GM12891 (cell line): ENCODE measurements around the gene ATXN1.

ENCODE experiments used
- DNase-seq: peaks from one replicate; pipeline ENCODE4 v3.0.0; 2011; ENCODE audit warnings: low spot score; ENCODE audit not compliant: insufficient read length
- FAIRE-seq: peaks from 2 replicates; lab custom pipeline; 2011; peaks lifted over from hg19 to GRCh38; lab: Jason Lieb, UNC
- PAX5 ChIP-seq: IDR thresholded peaks from 2 replicates; pipeline ENCODE4 v1.6.1; 2011; ENCODE audit warnings: low read length, moderate library complexity, mild to moderate bottlenecking; ENCODE audit not compliant: insufficient read depth, severe bottlenecking
- POLR2A ChIP-seq: IDR thresholded peaks from 2 replicates; pipeline ENCODE4 v1.6.1; 2011; ENCODE audit warnings: low read depth, low read length, control low read depth
- POLR2AphosphoS5 ChIP-seq: IDR thresholded peaks from 2 replicates; pipeline ENCODE4 v1.6.1; 2011; ENCODE audit warnings: low read depth, low read length, control low read depth
- POU2F2 ChIP-seq: IDR thresholded peaks from 2 replicates; pipeline ENCODE4 v1.6.1; 2011; ENCODE audit warnings: low read depth, mild to moderate bottlenecking, control low read depth, low read length, moderate library complexity
- SPI1 ChIP-seq: IDR thresholded peaks from 2 replicates; pipeline ENCODE4 v1.6.1; 2011; ENCODE audit warnings: low read depth, low read length, control low read depth
- TAF1 ChIP-seq: IDR thresholded peaks from 2 replicates; pipeline ENCODE4 v1.6.1; 2011; ENCODE audit warnings: low read depth, low read length, control low read depth

Gene ATXN1

DNA sequence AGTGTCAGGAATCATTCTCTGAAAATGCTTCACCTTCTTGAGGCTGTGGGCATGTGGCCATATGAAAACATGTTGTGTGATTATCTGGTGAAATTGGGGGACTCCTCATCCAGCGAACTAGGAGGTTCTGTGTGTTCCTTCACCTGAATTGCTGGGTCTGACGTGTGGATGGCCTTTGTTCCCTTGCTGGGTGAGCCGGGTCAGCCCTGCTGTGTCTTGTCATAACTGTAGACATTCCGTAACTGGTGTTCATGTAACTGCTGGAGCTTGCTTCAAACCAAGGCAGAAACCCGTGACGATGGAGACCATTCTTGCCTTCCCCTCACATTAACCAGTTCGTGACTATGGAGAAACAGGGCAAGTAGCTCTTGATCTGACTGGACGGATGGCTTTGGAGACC, 399.4 kb downstream of the ATXN1 start:
- FAIRE-seq (no peak), DNase-seq (no peak)
- no peak for TF ChIP-seq POU2F2
- no peak for TF ChIP-seq TAF1
- TF ChIP-seq POLR2A = no peak
- no peak for TF ChIP-seq PAX5
- no peak for TF ChIP-seq SPI1
- no peak for TF ChIP-seq POLR2AphosphoS5

GRCh38 chr6:16361121-16361520, 400.1 kb downstream of the ATXN1 start:
- DNase-seq = no peak
- TF ChIP-seq PAX5 (no peak), POLR2A (no peak), POLR2AphosphoS5 (no peak), POU2F2 (no peak), TAF1 (no peak), SPI1 (no peak)
- no peak for FAIRE-seq

- TF ChIP-seq POLR2AphosphoS5 = no peak
- no peak for TF ChIP-seq POLR2A
- TF ChIP-seq TAF1 = no peak
- no peak for TF ChIP-seq POU2F2
- no peak for TF ChIP-seq SPI1
- TF ChIP-seq PAX5 = no peak
- DNase-seq (no peak), FAIRE-seq (no peak)
Observed at GRCh38 chr6:16360365-16360764, 400.9 kb downstream of the ATXN1 start.

DNA sequence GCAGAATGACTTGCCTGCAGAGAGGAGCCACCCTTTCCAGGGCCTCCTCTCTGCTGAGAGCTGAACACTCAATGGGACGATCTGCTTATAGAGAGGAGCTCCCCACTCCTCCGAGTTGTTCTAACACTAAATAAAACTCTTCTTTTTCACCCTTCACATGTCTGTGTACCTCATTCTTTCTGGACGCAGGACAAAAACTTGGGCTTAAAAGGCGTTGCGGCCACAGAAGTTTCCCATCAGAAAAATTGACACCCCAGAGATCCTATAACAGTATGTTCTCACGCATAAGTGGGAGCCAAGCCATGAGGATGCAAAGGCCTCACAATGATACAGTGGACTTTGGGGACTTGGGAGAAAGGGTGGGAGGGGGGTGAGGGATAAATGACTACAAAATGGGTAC, 401.7 kb downstream of the ATXN1 start:
- no peak for FAIRE-seq
- TF ChIP-seq POU2F2 = no peak
- TF ChIP-seq PAX5 = no peak
- no peak for TF ChIP-seq POLR2A
- no peak for TF ChIP-seq TAF1
- DNase-seq = no peak

DNA sequence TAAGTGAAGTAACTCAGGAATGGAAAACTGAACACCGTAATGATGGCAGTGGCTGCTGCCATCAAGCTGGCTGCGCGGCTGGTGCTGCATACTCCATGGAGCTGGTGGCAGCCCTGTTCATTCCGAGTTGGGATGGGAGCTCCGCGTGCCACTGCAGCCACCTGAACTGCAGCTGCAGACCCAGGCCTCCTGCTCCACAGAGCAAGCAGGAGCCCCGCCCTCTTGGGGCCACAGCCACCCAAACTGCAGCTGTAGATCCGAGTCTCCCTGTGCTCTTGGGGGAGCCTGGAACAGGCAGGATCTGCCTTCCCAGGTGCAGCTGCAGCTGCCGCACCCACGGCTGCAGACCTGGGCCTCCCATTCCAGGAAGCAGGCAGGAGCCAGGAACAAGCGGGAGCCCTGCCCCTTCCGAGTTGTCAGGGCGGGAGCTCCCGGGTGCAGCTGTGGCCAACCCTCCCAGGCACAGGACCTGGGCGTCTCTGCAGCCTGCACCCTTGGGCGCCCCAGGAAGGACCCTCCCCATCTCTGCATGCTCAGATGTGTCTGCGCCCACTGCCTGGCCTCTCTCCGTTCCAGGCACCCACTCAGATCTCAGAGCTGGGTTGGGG, 402.6 kb downstream of the ATXN1 start:
- TF ChIP-seq TAF1 (no peak), SPI1 (no peak), POU2F2 (no peak), POLR2AphosphoS5 (no peak), PAX5 (no peak), POLR2A (no peak)
- no peak for FAIRE-seq
- DNase-seq = no peak

- TF ChIP-seq POLR2AphosphoS5 (no peak), POLR2A (no peak), SPI1 (no peak), TAF1 (no peak)
- FAIRE-seq (no peak), DNase-seq (no peak)
Observed at GRCh38 chr6:16355699-16356446, 405.4 kb downstream of the ATXN1 start.

- TF ChIP-seq POLR2A = no peak
- TF ChIP-seq POLR2AphosphoS5 = no peak
- no peak for TF ChIP-seq POU2F2
- TF ChIP-seq TAF1 = no peak
- TF ChIP-seq PAX5 = no peak
- no peak for TF ChIP-seq SPI1
- DNase-seq = no peak
- no peak for FAIRE-seq
Observed at GRCh38 chr6:16355238-16355637, 406.0 kb downstream of the ATXN1 start.

- DNase-seq = no peak
- FAIRE-seq = no peak
- TF ChIP-seq POLR2AphosphoS5 (no peak), PAX5 (no peak), POLR2A (no peak), TAF1 (no peak), SPI1 (no peak), POU2F2 (no peak)
Observed at GRCh38 chr6:16354692-16355091, 406.6 kb downstream of the ATXN1 start.

GRCh38 chr6:16352821-16353438, 408.3 kb downstream of the ATXN1 start:
- DNase-seq (no peak), FAIRE-seq (no peak)
- no peak for TF ChIP-seq POLR2AphosphoS5
- no peak for TF ChIP-seq PAX5
- TF ChIP-seq TAF1 = no peak
- no peak for TF ChIP-seq SPI1
- TF ChIP-seq POU2F2 = no peak
- TF ChIP-seq POLR2A = no peak

GRCh38 chr6:16352258-16352635, 409.0 kb downstream of the ATXN1 start:
- DNase-seq = no peak
- FAIRE-seq = no peak
- TF ChIP-seq POLR2A = no peak
